Esophagus squamous epithelium (tissue), 5 donors: Measurements from ENCODE around the gene WDR31. TPM values are rescaled to one million over a fixed set of nuclear protein-coding genes. Genes with fewer than 3 reads are reported as not detected.

Source experiments
- DNase-seq: peaks from one replicate; lab custom pipeline; 2025; lab: John Stamatoyannopoulos, UW
- H3K27ac ChIP-seq, 4 donors: fragments of 200-600 bp; sonication (generic); one replicate each; pipeline ENCODE4 v1.5.1; 2016 to 2019; ENCODE audit warnings: mild to moderate bottlenecking in 1 of 4
- H3K27me3 ChIP-seq, 4 donors: fragments of 200-600 bp; sonication (generic); 1 replicate in 3 of 4; 2 replicates in 1 of 4; pipeline versions ENCODE4 v1.5.1 to v1.6.0; 2017 to 2021; ENCODE audit warnings: antibody characterized with exemption in 1 of 4
- H3K36me3 ChIP-seq, 3 donors: fragments of 200-600 bp; sonication (generic); one replicate each; pipeline ENCODE4 v1.5.1; 2016 to 2019
- H3K4me1 ChIP-seq, 3 donors: fragments of 200-600 bp; sonication (generic); one replicate each; pipeline ENCODE4 v1.5.1; 2017 to 2019
- H3K4me3 ChIP-seq, 4 donors: fragments of 200-600 bp; sonication (generic); 1 replicate in 3 of 4; 2 replicates in 1 of 4; pipeline ENCODE4 v1.5.1; 2016 to 2019; ENCODE audit warnings: mild to moderate bottlenecking in 2 of 4, moderate library complexity in 1 of 4
- H3K9me3 ChIP-seq, 3 donors: fragments of 200-600 bp; sonication (generic); one replicate each; pipeline ENCODE4 v1.5.1; 2016 to 2019
- CTCF ChIP-seq, 6 experiments: fragments of 450-650 bp in 4 of 6; fragments of 200-600 bp in 2 of 6; sonication (generic) in 2 of 6; IDR thresholded peaks; one replicate each; pipeline ENCODE4 v1.5.1; 2016 to 2019; ENCODE audit warnings: antibody characterized with exemption in 6 of 6, mild to moderate bottlenecking in 4 of 6, moderate library complexity in 4 of 6
- POLR2A ChIP-seq, 4 donors: fragments of 450-650 bp; IDR thresholded peaks; one replicate each; pipeline ENCODE4 v1.6.1; 2017; ENCODE audit warnings: antibody characterized with exemption in 4 of 4, mild to moderate bottlenecking in 4 of 4, moderate library complexity in 3 of 4
- WGBS, 2 donors: methylation state at CpG; one replicate each; pipeline ENCODE4 v1.1.5; 2018; 5-methylcytosine and 5-hydroxymethylcytosine counted together
- intact Hi-C: fragments of 100-400 bp; cut with DNase I; formaldehyde crosslinking; loops from one replicate; pipeline ENCODE4 v1.15.0; 2022
- total RNA-seq, 4 donors: library from RNA; depleted of rRNA; stranded (reverse); fragments of >200 nt; gene quantifications; one replicate each; pipeline ENCODE4 v1.1.0, GENCODE V29; 2016
- donor health status: DM: yes; HTN: yes; CAD: no.

The WDR31 gene
- 1 to 10 TPM; 1.1 to 1.9 (median 1.5) TPM for total RNA-seq

GRCh38 chr9:113340011-113340699 lies at the start of gene WDR31:
WDR31 (minus strand) TSS chr9:113340275; CDS start chr9:113332022, 8,253 bp downstream.
- TF ChIP-seq POLR2A (IDR thresholded peaks at IDR 0.05) (peak in 1 of 4 donors; percentile 49), CTCF (IDR thresholded peaks at IDR 0.05) (peak in 1 of 6 experiments; percentile 5)
- H3K27ac ChIP-seq: peak within 1 kb of the TSS; percentile 80 to 91 (median 90)
- H3K4me1 ChIP-seq: peaks cover 10 to 53% (median 27%) of the 10 kb centered on the region in 3 donors
- no peaks in the 10 kb centered on the region for H3K36me3 ChIP-seq
- peak; percentile 36 for DNase-seq
- no peaks in the 10 kb centered on the region for H3K27me3 ChIP-seq
- WGBS, 2 donors: 0 to 2% methylated on average over 12 to 22 of the region's 46 CpGs
- intact Hi-C loops: no loop called here
- H3K9me3 ChIP-seq: no peaks in the 10 kb centered on the region
- peak within 1 kb of the TSS; percentile 57 to 94 (median 82) for H3K4me3 ChIP-seq

GRCh38 chr9:113389451-113389850 lies 49.4 kb upstream of the WDR31 start:
- peaks cover 0 to 9% (median 5%) of the 10 kb centered on the region in 3 donors for H3K4me1 ChIP-seq
- no peak overlapping the region for H3K27ac ChIP-seq
- DNase-seq: no peak
- H3K4me3 ChIP-seq: no peak overlapping the region
- no peaks in the 10 kb centered on the region for H3K27me3 ChIP-seq
- TF ChIP-seq CTCF (IDR thresholded peaks at IDR 0.05): no peak
- TF ChIP-seq POLR2A (IDR thresholded peaks at IDR 0.05): no peak
- intact Hi-C loops: no loop called here
- 90 to 100% methylated on average over 2 to 3 of the region's 11 CpGs for whole genome bisulfite sequencing, 2 donors
- peaks cover 38 to 87% (median 38%) of the 10 kb centered on the region in 3 donors for H3K36me3 ChIP-seq
- no peaks in the 10 kb centered on the region for H3K9me3 ChIP-seq

- Histone ChIP-seq H3K27me3 (no peaks in the 10 kb centered on the region), H3K4me1 (peaks cover 0 to 13% (median 5%) of the 10 kb centered on the region in 3 donors), H3K4me3 (no peak overlapping the region), H3K9me3 (no peaks in the 10 kb centered on the region), H3K27ac (no peak overlapping the region), H3K36me3 (peaks cover 38 to 80% (median 38%) of the 10 kb centered on the region in 3 donors)
- TF ChIP-seq POLR2A (IDR thresholded peaks at IDR 0.05) (no peak), CTCF (IDR thresholded peaks at IDR 0.05) (no peak)
- DNase-seq: no peak
- 86% methylated on average over 6 of the region's 13 CpGs; no CpG with 5 or more reads in 1 of the 2 donors for WGBS, 2 donors
- intact Hi-C loops: no loop called here
Measured at GRCh38 chr9:113388833-113389232, 48.8 kb upstream of the WDR31 start.

- H3K4me1 ChIP-seq: peaks cover 0 to 25% (median 5%) of the 10 kb centered on the region in 3 donors
- no peak for DNase-seq
- peaks cover 38 to 69% (median 38%) of the 10 kb centered on the region in 3 donors for H3K36me3 ChIP-seq
- 72 to 82% methylated on average over 6 to 7 of the region's 9 CpGs for whole genome bisulfite sequencing, 2 donors
- no peaks in the 10 kb centered on the region for H3K27me3 ChIP-seq
- no peak overlapping the region for H3K4me3 ChIP-seq
- TF ChIP-seq CTCF (IDR thresholded peaks at IDR 0.05) (no peak), POLR2A (IDR thresholded peaks at IDR 0.05) (no peak)
- intact Hi-C loops: no loop called here
- H3K27ac ChIP-seq: peak overlapping the region in 3 of 4 donors; percentile 56 to 72 (median 63)
- H3K9me3 ChIP-seq: no peaks in the 10 kb centered on the region
Measured at GRCh38 chr9:113387560-113388230, 47.6 kb upstream of the WDR31 start.
